NCI-H1694 (cell line): ENCODE results near the gene KCNH4.
"Not testable (repeated sequence)": the region's sequence is repeated elsewhere in the genome, so short reads cannot be mapped to it uniquely, and the experiment has no call there.

Experiments used
- DNase-seq: peaks from one replicate; lab custom pipeline; 2025; lab: John Stamatoyannopoulos, UW

Gene KCNH4

GRCh38 chr17:42180922-42181850 lies at the start of gene KCNH4:
Gene KCNH4 (minus strand): TSS chr17:42181142. CDS start chr17:42180945, 197 bp downstream.
- peak; percentile 69 for DNase-seq

GRCh38 chr17:42230225-42230624 lies 49.3 kb upstream of the KCNH4 start:
- no peak for DNase-seq

- no peak for DNase-seq
Measured at GRCh38 chr17:42227849-42228700, 47.1 kb upstream of the KCNH4 start.

- no peak for DNase-seq
Measured at GRCh38 chr17:42225646-42226045, 44.7 kb upstream of the KCNH4 start.

- no peak for DNase-seq
Measured at GRCh38 chr17:42224651-42225050, 43.7 kb upstream of the KCNH4 start.

- peak; percentile 41 for DNase-seq
Measured at GRCh38 chr17:42221886-42222745, 41.2 kb upstream of the KCNH4 start.

GRCh38 chr17:42219280-42219679 lies 38.3 kb upstream of the KCNH4 start:
- not testable (repeated sequence) for DNase-seq

GRCh38 chr17:42214156-42214555 lies 33.2 kb upstream of the KCNH4 start:
- no peak for DNase-seq

- DNase-seq = no peak
Measured at GRCh38 chr17:42212382-42212781, 31.4 kb upstream of the KCNH4 start.

- not testable (repeated sequence) for DNase-seq
Measured at GRCh38 chr17:42211921-42212341, 31.0 kb upstream of the KCNH4 start.

GRCh38 chr17:42210046-42210445 lies 29.1 kb upstream of the KCNH4 start:
- DNase-seq = no peak

GRCh38 chr17:42206153-42206612 lies 25.2 kb upstream of the KCNH4 start:
- DNase-seq = not testable (repeated sequence)

- DNase-seq = no peak
Measured at GRCh38 chr17:42203354-42203753, 22.4 kb upstream of the KCNH4 start.

- DNase-seq = no peak
Measured at GRCh38 chr17:42202696-42203095, 21.8 kb upstream of the KCNH4 start.

- DNase-seq = no peak
Measured at GRCh38 chr17:42202159-42202558, 21.2 kb upstream of the KCNH4 start.

GRCh38 chr17:42201458-42201772 lies 20.5 kb upstream of the KCNH4 start:
- no peak for DNase-seq

- DNase-seq = no peak
Measured at GRCh38 chr17:42200706-42201457, 19.9 kb upstream of the KCNH4 start.

- no peak for DNase-seq
Measured at GRCh38 chr17:42199416-42200011, 18.6 kb upstream of the KCNH4 start.

GRCh38 chr17:42198897-42199296 lies 18.0 kb upstream of the KCNH4 start:
- DNase-seq = no peak

- DNase-seq = no peak
Measured at GRCh38 chr17:42197564-42198156, 16.7 kb upstream of the KCNH4 start.
